GM21423 (cell line): Measurements from ENCODE around the gene CNDP1.
"Not testable (repeated sequence)": the region's sequence is repeated elsewhere in the genome, so short reads cannot be mapped to it uniquely, and the experiment has no call there.

ENCODE experiments used
- ATAC-seq: cut with Tn5 transposase; IDR thresholded peaks from one replicate; pipeline ENCODE4 v1.9.1; 2021; ENCODE audit warnings: mild to moderate bottlenecking, moderate library complexity; ENCODE audit not compliant: unreplicated experiment

CNDP1 gene

GRCh38 chr18:74541703-74542555 is 7.6 kb downstream of the CNDP1 start:
- ATAC-seq, result no peak

DNA sequence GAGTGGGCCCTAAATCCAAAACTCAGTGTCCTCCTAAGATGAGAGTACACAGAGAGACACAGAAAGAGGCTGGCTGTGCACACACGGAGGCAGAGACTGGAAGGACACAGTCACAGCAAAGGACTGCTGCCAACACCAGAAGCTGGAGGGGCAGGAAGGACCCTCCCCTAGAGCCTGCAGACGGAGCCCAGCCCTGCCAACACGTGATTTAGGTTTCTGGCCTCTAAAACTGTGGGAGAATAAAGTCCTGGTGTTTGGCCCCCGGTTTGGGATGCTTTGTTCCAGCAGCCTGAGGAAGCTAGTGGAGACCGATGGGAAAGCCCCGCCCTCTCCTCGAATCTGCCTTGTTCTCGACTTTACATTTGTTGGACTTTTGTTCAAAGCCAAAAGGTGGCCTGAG is 10.6 kb downstream of the CNDP1 start:
- no peak for ATAC-seq

DNA sequence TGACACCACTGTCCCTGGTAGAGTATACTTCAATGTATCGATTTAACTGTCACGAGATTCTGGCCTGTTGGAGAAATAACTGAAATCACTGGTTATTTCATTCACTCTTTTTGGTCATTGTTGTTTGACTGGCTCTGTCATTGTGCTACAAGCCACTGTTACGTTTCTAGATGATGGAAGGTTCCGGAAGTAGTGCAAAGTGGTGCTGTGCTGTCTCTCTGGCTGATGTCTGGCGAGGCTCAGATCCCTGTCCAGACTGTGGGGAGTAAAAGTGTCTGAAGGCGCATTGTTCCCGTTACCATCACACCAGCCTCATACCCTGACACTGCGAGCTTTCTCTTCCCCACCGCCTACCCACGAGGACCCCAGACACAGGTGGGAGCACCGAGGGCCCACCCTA is 11.7 kb downstream of the CNDP1 start:
- no peak for ATAC-seq

- ATAC-seq, result no peak
Observed at GRCh38 chr18:74546751-74547530, 12.6 kb downstream of the CNDP1 start.

- no peak for ATAC-seq
Observed at GRCh38 chr18:74547860-74548259, 13.6 kb downstream of the CNDP1 start.

DNA sequence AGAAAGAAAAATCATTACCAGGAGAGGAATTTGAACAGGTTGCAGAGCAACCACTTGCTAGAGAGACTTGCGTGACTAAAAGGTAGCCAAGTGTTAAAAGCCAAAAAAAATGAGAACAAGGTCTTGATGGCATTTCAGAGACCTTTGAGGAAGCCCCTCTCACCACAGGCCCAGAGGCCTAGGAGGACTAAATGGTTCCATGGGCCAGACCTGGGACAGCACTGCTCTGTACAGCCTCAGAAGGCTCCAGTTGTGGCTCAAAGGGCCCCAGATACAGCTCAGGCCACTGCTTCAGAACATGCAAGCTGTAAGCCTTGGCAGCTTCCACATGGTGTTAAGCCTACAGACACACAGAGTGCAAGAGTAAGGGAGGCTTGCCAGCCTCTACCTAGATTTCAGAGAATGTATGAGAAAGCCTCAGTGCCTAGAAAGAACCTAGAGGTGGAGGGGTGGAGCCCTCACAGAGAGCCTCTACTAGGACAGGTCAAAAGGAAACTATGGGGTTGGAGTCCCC is 15.3 kb downstream of the CNDP1 start:
- ATAC-seq, result no peak

DNA sequence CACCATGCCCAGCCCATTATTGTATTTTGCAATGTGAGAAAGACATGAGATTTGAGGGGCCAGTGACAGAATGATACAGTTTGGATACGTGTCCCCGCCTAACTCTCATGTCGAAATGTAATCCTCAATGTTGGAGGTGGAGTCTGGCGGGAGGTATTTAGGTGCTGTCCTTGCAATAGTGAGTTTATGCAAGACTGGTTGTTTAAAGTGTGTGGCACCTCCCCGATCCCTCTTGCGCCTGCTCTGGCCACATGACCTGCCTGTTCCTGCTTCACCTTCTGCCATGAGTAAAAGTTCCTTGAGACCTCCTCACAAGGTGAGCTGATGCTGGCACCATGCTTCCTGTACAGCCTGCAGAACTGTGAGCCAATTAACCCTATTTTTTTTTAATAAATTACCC is 16.6 kb downstream of the CNDP1 start:
- ATAC-seq, result no peak

DNA sequence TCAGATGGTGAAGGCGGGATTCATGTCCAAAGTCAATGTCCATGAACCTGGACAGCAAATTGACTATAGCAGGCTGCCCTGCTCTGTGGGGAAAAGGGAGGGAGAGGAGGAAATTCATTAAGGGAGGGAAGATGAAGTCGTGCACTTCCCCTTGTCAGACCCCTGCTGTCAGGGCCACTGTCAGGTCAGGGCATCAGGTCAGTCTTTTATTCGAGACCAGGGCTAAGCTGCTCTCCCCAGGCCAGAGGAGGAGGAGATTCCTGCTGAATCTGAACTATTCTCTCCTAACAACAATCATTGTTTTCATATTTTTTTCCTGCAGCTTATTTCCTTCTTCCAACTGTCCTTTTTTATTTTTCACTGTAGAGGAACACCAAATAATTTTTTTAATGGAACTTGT is 17.2 kb downstream of the CNDP1 start:
- ATAC-seq, result no peak

GRCh38 chr18:74551936-74552555 is 17.7 kb downstream of the CNDP1 start:
- ATAC-seq, result peak; percentile 99

DNA sequence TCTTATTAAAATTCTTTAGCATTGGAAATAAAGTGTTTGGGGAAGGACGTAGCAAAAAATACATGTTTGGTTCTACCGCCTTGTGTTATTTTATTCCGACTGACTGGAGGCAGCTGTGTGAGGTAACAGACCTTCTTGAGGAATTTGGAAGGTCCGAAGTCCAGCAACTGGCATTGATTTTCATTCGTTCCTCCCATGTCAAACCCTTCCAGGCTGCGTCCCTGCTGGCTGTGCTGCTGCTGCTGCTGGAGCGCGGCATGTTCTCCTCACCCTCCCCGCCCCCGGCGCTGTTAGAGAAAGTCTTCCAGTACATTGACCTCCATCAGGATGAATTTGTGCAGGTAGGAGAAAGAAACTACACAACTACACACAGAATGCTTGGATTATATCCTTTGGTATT is 21.8 kb downstream of the CNDP1 start:
- ATAC-seq, result no peak

DNA sequence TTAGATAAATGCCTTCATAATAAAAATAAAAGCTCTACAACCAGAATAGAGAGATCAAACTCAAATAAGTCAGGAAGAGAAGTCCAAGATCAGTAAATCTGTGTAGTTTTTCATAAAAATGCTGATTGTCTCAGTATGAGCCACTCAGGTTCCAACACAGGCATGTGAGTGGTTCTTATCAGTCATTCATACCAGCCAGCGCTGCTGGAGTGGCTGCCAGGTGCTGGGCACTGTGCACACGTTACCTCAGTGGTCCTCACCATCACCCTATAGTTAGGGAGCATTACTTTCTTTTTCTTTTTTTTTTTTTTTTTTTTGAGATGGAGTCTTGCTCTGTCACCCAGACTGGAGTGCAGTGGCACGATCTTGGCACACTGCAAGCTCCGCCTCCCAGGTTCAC is 23.8 kb downstream of the CNDP1 start:
- ATAC-seq, result no peak

- ATAC-seq, result no peak
Observed at GRCh38 chr18:74562131-74562730, 27.9 kb downstream of the CNDP1 start.

DNA sequence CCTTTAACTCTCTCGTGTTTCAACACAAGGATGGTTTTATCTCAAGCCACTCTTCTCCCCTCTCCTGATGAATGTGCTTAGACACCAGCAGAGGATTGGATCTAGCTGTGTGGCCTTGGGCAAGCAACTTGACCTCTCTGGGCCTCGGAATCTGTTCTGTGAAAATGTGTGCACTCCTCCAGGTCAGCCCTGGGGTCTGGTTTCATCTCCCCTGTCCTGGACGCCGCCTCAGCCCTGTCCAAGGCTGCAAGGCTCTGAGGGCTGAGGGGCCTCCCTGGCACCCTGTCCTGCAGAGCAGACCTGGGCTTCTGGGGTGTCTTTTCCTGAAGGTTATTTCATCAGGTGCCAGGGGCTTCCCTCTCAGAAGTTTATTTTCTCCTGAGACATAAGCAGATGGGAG is 28.5 kb downstream of the CNDP1 start:
- ATAC-seq, result no peak

DNA sequence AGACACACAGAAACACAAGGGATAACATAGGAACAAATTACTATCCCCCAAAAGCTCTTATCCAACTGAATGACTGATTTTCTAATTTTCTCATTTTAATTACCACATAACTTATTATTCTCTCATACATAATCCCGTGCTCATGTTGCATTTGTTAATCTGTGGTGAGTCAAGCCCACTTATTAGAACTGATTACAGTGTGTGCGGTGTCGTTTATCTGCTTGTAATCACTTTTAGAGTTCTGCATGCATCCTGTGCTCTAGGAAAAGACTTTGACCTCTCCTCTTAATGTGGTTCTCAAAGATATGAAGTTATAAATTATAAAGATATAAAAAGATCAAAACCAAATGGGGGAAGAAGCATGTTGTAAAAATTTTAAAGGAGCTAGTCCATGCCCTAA is 29.7 kb downstream of the CNDP1 start:
- no peak for ATAC-seq

GRCh38 chr18:74565164-74565563 is 30.9 kb downstream of the CNDP1 start:
- not testable (repeated sequence) for ATAC-seq

DNA sequence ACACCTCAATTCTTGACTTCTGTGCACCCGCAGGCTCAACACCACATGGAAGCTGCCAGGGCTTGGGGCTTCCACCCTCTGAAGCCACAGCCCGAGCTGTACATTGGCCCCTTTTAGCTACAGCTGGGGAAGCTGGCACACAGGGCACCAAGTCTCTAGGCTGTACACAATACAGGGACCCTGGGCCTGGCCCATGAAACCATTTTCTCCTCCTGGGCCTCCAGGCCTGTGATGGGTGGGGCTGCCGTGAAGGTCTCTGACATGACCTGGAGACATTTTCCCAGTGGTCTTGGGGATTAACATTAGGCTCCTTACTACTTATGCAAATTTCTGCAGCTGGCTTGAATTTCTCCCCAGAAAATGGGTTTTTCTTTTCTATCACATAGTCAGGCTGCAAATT is 31.7 kb downstream of the CNDP1 start:
- not testable (repeated sequence) for ATAC-seq

GRCh38 chr18:74567822-74568221 is 33.5 kb downstream of the CNDP1 start:
- no peak for ATAC-seq

GRCh38 chr18:74569401-74569800 is 35.1 kb downstream of the CNDP1 start:
- no peak for ATAC-seq

- no peak for ATAC-seq
Observed at GRCh38 chr18:74570266-74570665, 36.0 kb downstream of the CNDP1 start.

GRCh38 chr18:74571895-74572680 is 37.8 kb downstream of the CNDP1 start:
- no peak for ATAC-seq
